DOHH2 (cell line): ENCODE measurements around the gene RAB3B.

Experiments used
- EZH2phosphoT487 ChIP-seq: fragments of 200-600 bp; sonication (generic); IDR thresholded peaks from 2 replicates; pipeline ENCODE4 v1.6.1; 2017; ENCODE audit warnings: borderline replicate concordance, mild to moderate bottlenecking, antibody characterized with exemption, low read length, moderate library complexity, mixed read lengths
- TF ChIP-seq, protein P1 (sequence below): fragments of 200-600 bp; sonication (generic); IDR thresholded peaks from one replicate; pipeline ENCODE4 v1.5.1; 2014; ENCODE audit warnings: antibody characterized with exemption, mild to moderate bottlenecking, low read depth, low read length; ENCODE audit not compliant: poor library complexity, severe bottlenecking

- no peak for TF ChIP-seq EZH2phosphoT487
- TF ChIP-seq, protein P1, sequence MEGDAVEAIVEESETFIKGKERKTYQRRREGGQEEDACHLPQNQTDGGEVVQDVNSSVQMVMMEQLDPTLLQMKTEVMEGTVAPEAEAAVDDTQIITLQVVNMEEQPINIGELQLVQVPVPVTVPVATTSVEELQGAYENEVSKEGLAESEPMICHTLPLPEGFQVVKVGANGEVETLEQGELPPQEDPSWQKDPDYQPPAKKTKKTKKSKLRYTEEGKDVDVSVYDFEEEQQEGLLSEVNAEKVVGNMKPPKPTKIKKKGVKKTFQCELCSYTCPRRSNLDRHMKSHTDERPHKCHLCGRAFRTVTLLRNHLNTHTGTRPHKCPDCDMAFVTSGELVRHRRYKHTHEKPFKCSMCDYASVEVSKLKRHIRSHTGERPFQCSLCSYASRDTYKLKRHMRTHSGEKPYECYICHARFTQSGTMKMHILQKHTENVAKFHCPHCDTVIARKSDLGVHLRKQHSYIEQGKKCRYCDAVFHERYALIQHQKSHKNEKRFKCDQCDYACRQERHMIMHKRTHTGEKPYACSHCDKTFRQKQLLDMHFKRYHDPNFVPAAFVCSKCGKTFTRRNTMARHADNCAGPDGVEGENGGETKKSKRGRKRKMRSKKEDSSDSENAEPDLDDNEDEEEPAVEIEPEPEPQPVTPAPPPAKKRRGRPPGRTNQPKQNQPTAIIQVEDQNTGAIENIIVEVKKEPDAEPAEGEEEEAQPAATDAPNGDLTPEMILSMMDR, result no peak
These were observed 37.4 kb downstream of the RAB3B start for GRCh38 chr1:51953079-51953478.
